Ishikawa (cell line): ENCODE results near the gene SLC25A48.

ENCODE experiments used
- CEBPB ChIP-seq: IDR thresholded peaks from 2 replicates; pipeline ENCODE4 v1.6.1; 2012
- CREB1 ChIP-seq: IDR thresholded peaks from 2 replicates; pipeline ENCODE4 v1.6.1; 2012; ENCODE audit warnings: low read depth
- EGR1 ChIP-seq: IDR thresholded peaks from 2 replicates; pipeline ENCODE4 v1.6.1; 2012
- EP300 ChIP-seq: IDR thresholded peaks from 2 replicates; pipeline ENCODE4 v1.6.1; 2012; ENCODE audit warnings: borderline replicate concordance
- FOXM1 ChIP-seq: IDR thresholded peaks from 2 replicates; pipeline ENCODE4 v1.6.1; 2012; ENCODE audit warnings: low read depth, borderline replicate concordance
- NFIC ChIP-seq: IDR thresholded peaks from 2 replicates; pipeline ENCODE4 v1.6.1; 2012
- RAD21 ChIP-seq: IDR thresholded peaks from 2 replicates; pipeline ENCODE4 v1.6.1; 2012; ENCODE audit warnings: low read depth
- TAF1 ChIP-seq: IDR thresholded peaks from 2 replicates; pipeline ENCODE4 v1.6.1; 2012; ENCODE audit warnings: low read depth, mild to moderate bottlenecking
- TCF12 ChIP-seq: IDR thresholded peaks from 2 replicates; pipeline ENCODE4 v1.6.1; 2012; ENCODE audit warnings: low read depth
- TEAD4 ChIP-seq: IDR thresholded peaks from 2 replicates; pipeline ENCODE4 v1.6.1; 2012
- YY1 ChIP-seq: IDR thresholded peaks from 2 replicates; pipeline ENCODE4 v1.6.1; 2012; ENCODE audit warnings: low read depth
- ZBTB7A ChIP-seq: IDR thresholded peaks from 2 replicates; pipeline ENCODE4 v1.6.1; 2012; ENCODE audit warnings: low read depth
- TF ChIP-seq, protein P1 (sequence below): IDR thresholded peaks from 2 replicates; pipeline ENCODE4 v1.6.1; 2012; ENCODE audit warnings: low read depth, mild to moderate bottlenecking
- TF ChIP-seq, protein P2 (sequence below): IDR thresholded peaks from 2 replicates; pipeline ENCODE4 v1.6.1; 2012
- TF ChIP-seq, protein P3 (sequence below): IDR thresholded peaks from 2 replicates; pipeline ENCODE4 v1.6.1; 2012

Gene SLC25A48

DNA sequence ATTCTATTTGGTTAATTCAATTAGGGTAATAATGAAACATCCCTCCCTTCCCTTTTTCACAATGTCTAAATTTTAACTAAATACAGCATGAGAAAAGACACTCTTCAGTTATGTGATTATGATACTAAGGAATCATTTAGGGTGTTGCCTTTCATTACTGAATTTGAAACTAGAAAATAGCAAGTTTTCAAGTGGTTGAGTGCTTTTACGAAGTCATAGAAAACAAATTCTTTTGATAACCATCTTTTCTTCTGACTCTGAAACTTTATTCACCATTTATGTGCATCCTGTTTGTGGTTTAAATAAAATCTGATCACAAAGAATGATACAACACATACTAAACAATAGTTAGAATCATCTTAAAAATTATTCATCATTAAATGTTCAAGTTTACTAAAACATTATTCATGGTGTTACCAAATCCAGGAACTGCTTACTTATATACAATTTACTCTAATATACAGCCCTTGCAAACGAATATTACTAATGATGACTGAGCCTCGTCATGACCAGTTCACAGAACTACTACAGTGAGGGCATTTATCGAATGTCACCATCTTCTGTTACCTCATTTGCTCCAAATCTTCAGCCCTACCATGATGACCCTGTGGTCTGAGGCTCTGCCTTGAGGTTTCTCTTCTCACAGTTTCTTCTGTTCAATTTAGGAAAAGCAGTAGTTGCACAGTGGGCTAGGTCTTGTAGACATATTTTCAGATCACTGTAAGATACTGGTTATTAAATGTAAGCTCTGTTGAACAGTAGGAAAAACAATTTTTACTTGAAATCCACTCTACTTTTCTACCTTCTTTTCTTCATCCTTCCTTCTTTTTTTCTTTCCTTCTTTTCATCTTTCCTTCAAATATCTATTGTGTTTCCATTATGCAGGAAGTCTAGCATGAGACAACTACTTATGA lies 79.5 kb downstream of the SLC25A48 start:
- TF ChIP-seq TEAD4: no peak
- TF ChIP-seq, protein P1, sequence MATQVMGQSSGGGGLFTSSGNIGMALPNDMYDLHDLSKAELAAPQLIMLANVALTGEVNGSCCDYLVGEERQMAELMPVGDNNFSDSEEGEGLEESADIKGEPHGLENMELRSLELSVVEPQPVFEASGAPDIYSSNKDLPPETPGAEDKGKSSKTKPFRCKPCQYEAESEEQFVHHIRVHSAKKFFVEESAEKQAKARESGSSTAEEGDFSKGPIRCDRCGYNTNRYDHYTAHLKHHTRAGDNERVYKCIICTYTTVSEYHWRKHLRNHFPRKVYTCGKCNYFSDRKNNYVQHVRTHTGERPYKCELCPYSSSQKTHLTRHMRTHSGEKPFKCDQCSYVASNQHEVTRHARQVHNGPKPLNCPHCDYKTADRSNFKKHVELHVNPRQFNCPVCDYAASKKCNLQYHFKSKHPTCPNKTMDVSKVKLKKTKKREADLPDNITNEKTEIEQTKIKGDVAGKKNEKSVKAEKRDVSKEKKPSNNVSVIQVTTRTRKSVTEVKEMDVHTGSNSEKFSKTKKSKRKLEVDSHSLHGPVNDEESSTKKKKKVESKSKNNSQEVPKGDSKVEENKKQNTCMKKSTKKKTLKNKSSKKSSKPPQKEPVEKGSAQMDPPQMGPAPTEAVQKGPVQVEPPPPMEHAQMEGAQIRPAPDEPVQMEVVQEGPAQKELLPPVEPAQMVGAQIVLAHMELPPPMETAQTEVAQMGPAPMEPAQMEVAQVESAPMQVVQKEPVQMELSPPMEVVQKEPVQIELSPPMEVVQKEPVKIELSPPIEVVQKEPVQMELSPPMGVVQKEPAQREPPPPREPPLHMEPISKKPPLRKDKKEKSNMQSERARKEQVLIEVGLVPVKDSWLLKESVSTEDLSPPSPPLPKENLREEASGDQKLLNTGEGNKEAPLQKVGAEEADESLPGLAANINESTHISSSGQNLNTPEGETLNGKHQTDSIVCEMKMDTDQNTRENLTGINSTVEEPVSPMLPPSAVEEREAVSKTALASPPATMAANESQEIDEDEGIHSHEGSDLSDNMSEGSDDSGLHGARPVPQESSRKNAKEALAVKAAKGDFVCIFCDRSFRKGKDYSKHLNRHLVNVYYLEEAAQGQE: no peak
- no peak for TF ChIP-seq NFIC
- no peak for TF ChIP-seq RAD21
- no peak for TF ChIP-seq FOXM1
- TF ChIP-seq CEBPB: no peak

DNA sequence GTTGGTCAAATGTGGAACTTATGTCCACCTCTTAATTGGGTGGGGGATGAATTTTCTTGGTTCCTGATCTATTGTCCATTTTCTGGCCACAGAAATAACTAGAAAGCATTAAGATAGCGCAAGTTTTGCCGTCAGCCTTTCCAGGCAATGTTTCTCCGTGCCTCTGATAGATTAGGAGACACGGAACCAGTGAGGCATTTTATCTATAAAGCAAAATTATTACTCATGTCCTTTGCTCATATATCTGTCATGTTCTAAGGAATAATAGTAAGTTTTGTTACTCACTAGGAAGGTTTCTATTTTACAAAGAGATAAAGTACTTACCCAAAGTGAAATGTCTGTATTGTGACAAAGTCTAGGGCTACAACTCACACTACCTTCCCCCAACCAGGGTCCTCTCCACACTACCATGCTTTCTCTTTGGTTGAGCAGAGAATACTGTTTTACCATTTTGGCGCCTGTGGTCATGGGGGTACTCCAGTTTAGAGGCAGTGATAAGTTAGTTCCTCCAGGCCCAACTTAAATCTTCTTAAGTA lies 81.1 kb downstream of the SLC25A48 start:
- TF ChIP-seq EGR1 (no peak), YY1 (no peak), FOXM1 (no peak)

- TF ChIP-seq, protein P1: no peak
- TF ChIP-seq CEBPB (no peak), TEAD4 (no peak), TCF12 (no peak), ZBTB7A (no peak), YY1 (no peak), CREB1 (no peak), TAF1 (no peak), FOXM1 (no peak), NFIC (no peak), EP300 (no peak), EGR1 (no peak), RAD21 (no peak)
- TF ChIP-seq, protein P2, sequence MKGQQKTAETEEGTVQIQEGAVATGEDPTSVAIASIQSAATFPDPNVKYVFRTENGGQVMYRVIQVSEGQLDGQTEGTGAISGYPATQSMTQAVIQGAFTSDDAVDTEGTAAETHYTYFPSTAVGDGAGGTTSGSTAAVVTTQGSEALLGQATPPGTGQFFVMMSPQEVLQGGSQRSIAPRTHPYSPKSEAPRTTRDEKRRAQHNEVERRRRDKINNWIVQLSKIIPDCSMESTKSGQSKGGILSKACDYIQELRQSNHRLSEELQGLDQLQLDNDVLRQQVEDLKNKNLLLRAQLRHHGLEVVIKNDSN: no peak
- TF ChIP-seq, protein P3, sequence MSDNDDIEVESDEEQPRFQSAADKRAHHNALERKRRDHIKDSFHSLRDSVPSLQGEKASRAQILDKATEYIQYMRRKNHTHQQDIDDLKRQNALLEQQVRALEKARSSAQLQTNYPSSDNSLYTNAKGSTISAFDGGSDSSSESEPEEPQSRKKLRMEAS: no peak
Measured at GRCh38 chr5:135916638-135917263, 82.3 kb downstream of the SLC25A48 start.

GRCh38 chr5:135920199-135920598 lies 85.7 kb downstream of the SLC25A48 start:
- TF ChIP-seq EP300 (no peak), FOXM1 (no peak), NFIC (no peak), RAD21 (no peak), TAF1 (no peak), TEAD4 (no peak), ZBTB7A (no peak), CREB1 (no peak), EGR1 (no peak)
- TF ChIP-seq, protein P2: no peak
- TF ChIP-seq, protein P1: no peak
- TF ChIP-seq, protein P3: no peak
